ENCODE data around the gene RNF17. TPM values are rescaled to one million over a fixed set of nuclear protein-coding genes. Genes with fewer than 3 reads are reported as not detected.
"Not testable (repeated sequence)": the region's sequence is repeated elsewhere in the genome, so short reads cannot be mapped to it uniquely, and the experiment has no call there.

Gene RNF17
- total and polyA plus RNA-seq, 2 donors (not counting 3 experiments of a cell fraction or from before 2014, with no cell fraction given): 0.30 TPM; not detected in 1

DNA sequence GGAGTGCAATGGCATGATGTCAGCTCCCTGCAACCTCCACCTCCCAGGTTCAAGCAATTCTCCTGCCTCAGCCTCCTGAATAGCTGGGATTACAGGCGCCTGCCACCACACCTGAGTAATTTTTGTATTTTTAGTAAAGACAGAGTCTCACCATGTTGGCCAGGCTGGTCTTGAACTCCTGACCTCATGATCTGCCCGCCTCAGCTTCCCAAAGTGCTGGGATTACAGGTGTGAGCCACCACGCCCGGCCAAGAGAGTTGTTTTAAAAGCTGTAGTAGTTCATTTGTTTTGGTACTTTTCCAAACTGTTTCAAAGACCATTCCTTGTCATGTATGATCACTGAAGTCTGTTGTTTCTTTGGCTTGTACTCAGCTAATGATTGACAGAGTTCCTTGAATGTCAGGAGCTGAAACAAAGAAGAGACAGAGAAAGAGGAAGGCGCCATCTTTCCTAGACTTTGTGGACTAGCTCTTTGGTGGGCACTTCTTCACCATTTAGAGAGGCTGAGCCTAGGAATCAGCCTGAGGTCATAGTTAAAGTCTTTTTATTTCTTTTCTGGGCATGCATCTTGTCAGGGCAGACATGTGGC, 59.2 kb downstream of the RNF17 start:
- H3K4me3 ChIP-seq (replicated peaks in 1 of 3; ENCODE audit: insufficient read depth in 1 of 3, low read depth in 1 of 3, low read length in 3 of 3); H3K27ac ChIP-seq (ENCODE audit: insufficient read depth, low read depth, low read length); H3K9me3 ChIP-seq (replicated peaks; ENCODE audit: control insufficient read depth, insufficient read depth, low read length); CTCF ChIA-PET; H3K36me3 ChIP-seq (ENCODE audit: control insufficient read depth in 2 of 2, extremely low read depth in 1 of 2, insufficient read depth in 2 of 2, low read length in 2 of 2); dilution Hi-C loops (cut with MboI; ENCODE audit: extremely low pct_ligation_motif_present, low sequenced_read_pairs); H3K79me2 ChIP-seq (ENCODE audit: control insufficient read depth, insufficient read depth, low read length); DNase-seq (ENCODE audit: low read depth, low spot score); H3K9me1 ChIP-seq (replicated peaks; ENCODE audit: control insufficient read depth, extremely low read depth, insufficient read depth, low read length); BruUV-seq (replicated peaks); H4K20me1 ChIP-seq (replicated peaks; ENCODE audit: control insufficient read depth, extremely low read depth, insufficient read depth, low read length); intact Hi-C loops (cut with micrococcal nuclease); H3K4me2 ChIP-seq (ENCODE audit: insufficient read depth, low read length); H2AFZ ChIP-seq (ENCODE audit: low read depth, low read length); H3K4me1 ChIP-seq (ENCODE audit: control insufficient read depth, extremely low read depth, insufficient read depth, low read length); H3K27me3 ChIP-seq (ENCODE audit: control insufficient read depth in 2 of 2, insufficient read depth in 2 of 2, low read length in 2 of 2); POLR2A ChIA-PET; FAIRE-seq; H3K9ac ChIP-seq (replicated peaks; ENCODE audit: extremely low read depth, insufficient read depth, low read length): not testable (repeated sequence)

GRCh38 chr13:24827799-24828198, 63.8 kb downstream of the RNF17 start:
- POLR2A ChIA-PET: no interaction called here
- FAIRE-seq (no peak), DNase-seq (ENCODE audit: low read depth, low spot score) (no peak)
- no peaks in the 10 kb centered on the region for H3K4me1 ChIP-seq (ENCODE audit: control insufficient read depth, extremely low read depth, insufficient read depth, low read length)
- no peak overlapping the region for H3K4me3 ChIP-seq (replicated peaks in 1 of 3; ENCODE audit: insufficient read depth in 1 of 3, low read depth in 1 of 3, low read length in 3 of 3)
- no peak overlapping the region for H3K4me2 ChIP-seq (ENCODE audit: insufficient read depth, low read length)
- no peaks in the 10 kb centered on the region for H3K79me2 ChIP-seq (ENCODE audit: control insufficient read depth, insufficient read depth, low read length)
- TF ChIP-seq, protein P1, sequence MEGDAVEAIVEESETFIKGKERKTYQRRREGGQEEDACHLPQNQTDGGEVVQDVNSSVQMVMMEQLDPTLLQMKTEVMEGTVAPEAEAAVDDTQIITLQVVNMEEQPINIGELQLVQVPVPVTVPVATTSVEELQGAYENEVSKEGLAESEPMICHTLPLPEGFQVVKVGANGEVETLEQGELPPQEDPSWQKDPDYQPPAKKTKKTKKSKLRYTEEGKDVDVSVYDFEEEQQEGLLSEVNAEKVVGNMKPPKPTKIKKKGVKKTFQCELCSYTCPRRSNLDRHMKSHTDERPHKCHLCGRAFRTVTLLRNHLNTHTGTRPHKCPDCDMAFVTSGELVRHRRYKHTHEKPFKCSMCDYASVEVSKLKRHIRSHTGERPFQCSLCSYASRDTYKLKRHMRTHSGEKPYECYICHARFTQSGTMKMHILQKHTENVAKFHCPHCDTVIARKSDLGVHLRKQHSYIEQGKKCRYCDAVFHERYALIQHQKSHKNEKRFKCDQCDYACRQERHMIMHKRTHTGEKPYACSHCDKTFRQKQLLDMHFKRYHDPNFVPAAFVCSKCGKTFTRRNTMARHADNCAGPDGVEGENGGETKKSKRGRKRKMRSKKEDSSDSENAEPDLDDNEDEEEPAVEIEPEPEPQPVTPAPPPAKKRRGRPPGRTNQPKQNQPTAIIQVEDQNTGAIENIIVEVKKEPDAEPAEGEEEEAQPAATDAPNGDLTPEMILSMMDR (IDR thresholded peaks at IDR 0.05; ENCODE audit: extremely low read depth in 1 of 2, insufficient read depth in 1 of 2, low read depth in 1 of 2, low read length in 2 of 2): no peak
- TF ChIP-seq MYC (IDR thresholded peaks at IDR 0.05; ENCODE audit: low read depth, low read length): no peak
- TF ChIP-seq MAX (IDR thresholded peaks at IDR 0.05; ENCODE audit: insufficient read depth, insufficient read length): no peak
- TF ChIP-seq POLR2A (IDR thresholded peaks at IDR 0.05; ENCODE audit: low read depth, low read length): no peak
- TF ChIP-seq EZH2 (IDR thresholded peaks at IDR 0.05; ENCODE audit: borderline replicate concordance, low read depth, low read length, severe bottlenecking): no peak
- CTCF ChIA-PET: no interaction called here
- no peak overlapping the region for H2AFZ ChIP-seq (ENCODE audit: low read depth, low read length)
- H3K36me3 ChIP-seq (ENCODE audit: control insufficient read depth in 2 of 2, extremely low read depth in 1 of 2, insufficient read depth in 2 of 2, low read length in 2 of 2): no peaks in the 10 kb centered on the region
- dilution Hi-C loops (cut with MboI; ENCODE audit: extremely low pct_ligation_motif_present, low sequenced_read_pairs): no loop called here
- H3K27ac ChIP-seq (ENCODE audit: insufficient read depth, low read depth, low read length): no peak overlapping the region
- H3K9me3 ChIP-seq (replicated peaks; ENCODE audit: control insufficient read depth, insufficient read depth, low read length): no peaks in the 10 kb centered on the region
- no peak overlapping the region for H3K9ac ChIP-seq (replicated peaks; ENCODE audit: extremely low read depth, insufficient read depth, low read length)
- no TSS peak for BruUV-seq (replicated peaks)
- no peaks in the 10 kb centered on the region for H3K9me1 ChIP-seq (replicated peaks; ENCODE audit: control insufficient read depth, extremely low read depth, insufficient read depth, low read length)
- no peaks in the 10 kb centered on the region for H4K20me1 ChIP-seq (replicated peaks; ENCODE audit: control insufficient read depth, extremely low read depth, insufficient read depth, low read length)
- H3K27me3 ChIP-seq (ENCODE audit: control insufficient read depth in 2 of 2, insufficient read depth in 2 of 2, low read length in 2 of 2): peaks cover 0 to 3% of the 10 kb centered on the region in 2 experiments
- intact Hi-C loops (cut with micrococcal nuclease): no loop called here

All from endothelial cell of umbilical vein (primary cell).